GM19238 (cell line): ENCODE measurements around the gene E2F7.

Experiments
- DNase-seq: peaks from one replicate; pipeline ENCODE4 v3.0.0; 2011; ENCODE audit warnings: low spot score; ENCODE audit not compliant: insufficient read length

The E2F7 gene

DNA sequence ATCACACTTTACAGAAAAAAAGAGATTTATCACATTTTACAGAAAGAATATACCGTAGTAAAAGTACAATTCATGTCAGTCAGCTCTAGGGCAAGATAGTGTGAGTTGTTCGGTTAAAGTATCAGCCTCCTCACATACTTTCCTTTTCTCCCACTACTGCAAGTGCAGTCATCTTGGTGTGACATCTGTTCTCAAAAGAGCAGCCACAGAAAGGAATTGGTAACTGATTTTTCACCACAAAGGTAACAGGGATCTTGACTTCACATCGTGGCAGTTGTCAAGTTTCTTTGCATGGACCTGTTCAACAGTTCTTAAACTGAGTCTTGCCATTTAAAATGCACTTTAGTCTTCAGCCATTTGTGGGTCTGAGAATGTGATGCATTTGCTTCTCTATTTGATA lies 5.0 kb upstream of the E2F7 start:
- DNase-seq = no peak

DNA sequence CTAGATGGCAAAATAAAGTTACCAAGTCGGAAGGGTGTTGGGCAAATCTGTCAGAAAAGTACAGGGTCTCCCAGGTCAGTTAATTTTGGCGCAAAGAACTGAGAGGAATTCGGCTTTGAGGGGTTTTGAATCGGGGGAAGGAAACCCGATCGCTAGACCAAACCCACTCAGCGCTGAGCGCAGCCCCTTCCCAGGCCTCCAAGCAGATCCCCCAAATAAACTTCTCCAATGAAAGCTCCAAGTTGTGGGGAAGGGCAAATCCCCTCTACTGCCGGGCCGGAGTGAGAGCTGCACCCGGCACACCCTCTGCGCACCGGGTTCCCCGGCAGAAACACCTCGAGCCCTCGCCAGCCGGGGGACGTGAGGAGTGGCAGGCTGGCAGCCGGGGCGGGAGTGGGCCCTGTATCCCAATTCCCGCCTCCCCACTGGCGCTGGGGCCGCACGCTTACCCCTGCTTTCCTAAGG lies 441 bp downstream of the E2F7 start:
- no peak for DNase-seq

DNA sequence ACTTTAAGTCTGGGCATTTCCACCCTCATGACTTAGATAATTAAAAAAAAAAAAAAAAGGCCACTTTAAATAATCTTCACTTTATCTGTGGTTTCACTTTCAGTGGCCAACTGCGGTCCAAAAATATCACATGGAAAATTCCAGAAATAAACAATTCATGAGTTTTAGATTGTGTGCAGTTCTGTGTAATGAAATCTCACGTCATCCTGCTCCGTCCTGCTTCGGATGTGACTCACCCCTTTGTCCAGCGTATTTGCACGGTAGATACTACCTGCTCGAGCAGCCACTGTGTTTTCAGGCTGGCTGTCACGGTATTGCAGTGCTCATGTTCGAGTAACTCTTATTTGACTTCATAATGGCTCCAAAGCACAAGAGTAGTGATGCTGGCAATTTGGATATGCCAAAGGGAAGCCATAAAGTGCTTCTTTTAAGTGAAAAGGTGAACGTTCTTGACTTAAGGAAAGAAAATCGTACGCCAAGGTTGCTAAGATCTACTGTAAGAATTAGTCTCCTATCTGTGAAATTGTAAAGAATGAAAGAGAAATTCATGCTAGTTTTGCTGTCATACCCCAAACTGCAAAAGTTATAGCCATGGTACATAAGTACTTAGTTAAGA lies 2.4 kb downstream of the E2F7 start:
- DNase-seq = no peak

DNA sequence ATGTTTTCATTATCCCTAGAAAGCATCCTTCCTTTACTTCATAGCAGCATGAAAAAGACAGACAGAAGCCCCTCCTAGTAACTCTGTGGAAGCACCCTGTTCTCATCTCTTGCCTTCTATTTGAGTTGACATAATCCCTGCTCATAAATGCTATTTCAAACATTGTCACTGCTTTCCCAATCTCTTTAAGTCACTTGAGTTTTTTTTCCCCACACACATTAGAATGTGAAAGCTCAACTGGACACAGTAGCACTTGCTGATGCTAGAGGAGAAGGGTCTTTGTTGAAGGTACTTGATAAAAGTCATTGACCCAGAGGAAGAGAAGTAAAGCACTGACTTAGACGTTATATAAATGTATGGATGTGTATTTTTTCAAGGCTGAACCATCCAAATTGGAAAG lies 3.0 kb downstream of the E2F7 start:
- no peak for DNase-seq

GRCh38 chr12:77060883-77061240 lies 4.5 kb downstream of the E2F7 start:
- no peak for DNase-seq

DNA sequence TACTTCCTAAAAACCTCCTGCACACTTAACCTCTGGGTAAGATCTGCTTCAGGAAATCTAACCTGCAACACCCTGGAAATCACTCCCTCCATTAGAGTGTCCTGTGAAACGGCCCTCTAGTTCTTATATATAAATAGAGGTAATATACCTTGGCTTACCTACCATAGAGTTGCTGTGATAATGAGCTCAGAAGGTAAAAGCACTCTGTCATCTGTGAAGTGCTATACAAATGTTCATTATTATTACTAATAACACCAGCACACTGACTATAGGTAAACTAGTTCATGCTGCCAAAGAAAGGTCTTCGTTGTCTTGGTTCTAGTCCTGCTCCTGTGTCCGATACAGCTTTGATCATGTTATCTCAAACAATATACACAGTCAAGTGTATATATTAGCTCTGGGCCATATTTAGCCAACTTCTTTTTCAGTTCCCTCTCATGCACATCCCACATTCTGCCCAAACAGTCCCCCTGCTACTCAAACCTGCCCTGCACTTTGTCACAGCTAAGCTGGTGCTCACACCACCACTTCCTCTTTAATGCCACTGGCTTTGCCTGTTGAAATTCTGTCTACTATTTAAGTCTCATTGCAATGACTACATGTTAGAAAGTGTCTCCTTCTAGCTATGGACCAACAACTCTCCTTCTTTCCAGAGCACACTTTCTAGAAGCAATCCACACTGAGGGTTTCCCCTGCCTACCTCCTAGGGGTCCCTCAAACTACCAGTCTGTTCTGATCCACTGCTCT lies 5.1 kb downstream of the E2F7 start:
- no peak for DNase-seq

GRCh38 chr12:77058740-77059139 lies 6.6 kb downstream of the E2F7 start:
- DNase-seq = no peak

DNA sequence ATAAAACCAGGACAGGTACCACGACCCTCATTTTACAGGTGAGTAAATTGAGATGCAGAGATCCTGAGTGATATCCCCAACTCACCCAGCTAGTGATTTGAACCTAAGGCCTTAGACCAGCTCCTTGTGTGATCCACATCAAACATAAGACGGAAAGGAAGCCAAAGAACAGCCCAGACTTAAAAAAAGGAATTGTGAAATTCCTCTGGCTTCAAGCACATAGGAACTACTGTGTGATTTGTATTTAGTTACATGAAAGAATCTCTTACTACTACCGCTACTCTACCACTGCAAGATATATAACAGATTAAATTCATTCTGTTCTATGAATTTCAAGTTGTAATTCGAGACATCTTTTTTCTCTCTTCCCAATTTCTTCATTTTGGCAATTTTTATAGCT lies 10.5 kb downstream of the E2F7 start:
- DNase-seq = no peak

GRCh38 chr12:77053259-77053658 lies 12.1 kb downstream of the E2F7 start:
- DNase-seq = no peak

DNA sequence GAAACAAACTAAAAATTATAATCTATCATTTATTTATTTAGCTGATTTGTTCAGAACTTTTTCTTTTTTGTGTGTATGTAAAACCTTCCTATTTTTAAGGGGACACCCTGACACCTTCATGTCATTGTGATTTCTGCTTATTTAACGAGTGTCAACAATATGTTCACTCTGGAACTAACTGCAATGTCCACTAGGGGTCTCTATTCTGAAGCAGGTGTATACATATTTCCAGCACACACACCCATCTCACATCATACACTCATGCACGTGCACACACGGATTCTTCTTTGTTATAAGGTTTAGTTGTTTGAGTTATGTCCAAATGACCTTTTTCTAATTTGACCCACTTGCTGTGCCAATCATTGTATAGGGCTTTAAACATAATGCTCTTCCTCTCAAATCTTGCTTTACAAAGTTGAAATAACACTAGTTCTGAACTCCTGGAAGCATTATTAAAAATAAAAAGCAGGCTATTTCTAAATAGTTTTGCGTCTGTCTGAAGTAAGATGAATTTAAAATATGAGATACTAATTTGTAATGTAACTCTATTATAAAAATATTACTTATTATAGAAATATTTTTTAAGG lies 15.5 kb downstream of the E2F7 start:
- no peak for DNase-seq

- no peak for DNase-seq
These were observed 17.8 kb downstream of the E2F7 start for GRCh38 chr12:77047341-77048109.

GRCh38 chr12:77046468-77046867 lies 18.9 kb downstream of the E2F7 start:
- no peak for DNase-seq

DNA sequence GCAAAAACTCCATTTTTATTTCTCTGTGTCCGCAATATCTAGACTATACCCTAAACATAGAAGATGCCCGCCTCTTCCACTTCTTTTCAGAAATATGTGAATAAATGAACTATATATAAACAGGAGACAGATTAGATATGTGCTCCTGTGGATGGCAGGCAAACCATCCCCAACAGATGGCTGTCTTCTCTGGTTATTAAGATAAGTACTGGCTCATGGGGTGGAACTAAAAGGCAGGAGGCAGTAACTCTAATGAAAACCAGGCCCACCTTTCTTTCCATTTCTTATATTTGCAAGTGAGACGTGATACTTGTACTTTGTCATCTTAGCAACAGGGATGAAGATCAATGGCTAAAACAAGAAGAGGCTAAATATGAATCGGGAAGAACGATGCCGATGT lies 20.2 kb downstream of the E2F7 start:
- DNase-seq = no peak

DNA sequence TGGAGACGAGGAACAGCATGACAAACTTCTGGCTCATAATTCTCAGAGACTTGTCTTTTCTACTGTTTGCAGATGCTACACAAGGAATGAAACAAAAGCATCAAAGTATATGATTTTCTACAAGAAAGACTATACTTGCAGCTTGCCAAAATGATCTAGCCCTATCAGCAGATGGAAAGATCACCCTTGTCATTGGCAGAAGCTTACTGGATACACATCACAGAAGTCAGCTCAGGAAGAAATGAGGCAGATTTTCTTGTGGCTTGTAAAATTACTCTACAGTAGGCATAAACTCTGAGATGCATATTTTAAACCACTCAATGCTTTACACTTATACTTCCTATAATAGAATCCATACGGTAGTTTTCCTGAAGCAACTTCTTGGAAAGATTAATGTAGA lies 20.6 kb downstream of the E2F7 start:
- no peak for DNase-seq

- no peak for DNase-seq
These were observed 22.5 kb downstream of the E2F7 start for GRCh38 chr12:77042833-77043232.

DNA sequence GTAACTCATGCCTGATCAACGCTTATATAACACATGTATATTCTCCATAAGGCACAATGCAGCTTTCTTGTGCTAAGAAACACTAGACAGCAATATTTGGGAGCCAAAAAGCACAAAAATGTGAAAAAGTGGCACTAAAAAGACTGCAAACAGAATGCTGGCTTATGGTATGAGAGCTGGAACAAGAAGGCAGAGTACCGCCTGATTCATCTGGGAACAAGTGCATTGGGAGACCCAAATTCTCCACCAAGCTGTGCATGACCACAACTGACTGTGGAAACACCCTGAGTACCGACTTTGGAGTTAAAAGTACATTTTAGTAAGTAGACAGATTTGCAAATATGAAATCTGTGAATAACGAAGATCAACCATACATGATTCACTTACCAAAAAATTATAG lies 25.1 kb downstream of the E2F7 start:
- no peak for DNase-seq

- no peak for DNase-seq
These were observed 30.1 kb downstream of the E2F7 start for GRCh38 chr12:77035226-77035625.

DNA sequence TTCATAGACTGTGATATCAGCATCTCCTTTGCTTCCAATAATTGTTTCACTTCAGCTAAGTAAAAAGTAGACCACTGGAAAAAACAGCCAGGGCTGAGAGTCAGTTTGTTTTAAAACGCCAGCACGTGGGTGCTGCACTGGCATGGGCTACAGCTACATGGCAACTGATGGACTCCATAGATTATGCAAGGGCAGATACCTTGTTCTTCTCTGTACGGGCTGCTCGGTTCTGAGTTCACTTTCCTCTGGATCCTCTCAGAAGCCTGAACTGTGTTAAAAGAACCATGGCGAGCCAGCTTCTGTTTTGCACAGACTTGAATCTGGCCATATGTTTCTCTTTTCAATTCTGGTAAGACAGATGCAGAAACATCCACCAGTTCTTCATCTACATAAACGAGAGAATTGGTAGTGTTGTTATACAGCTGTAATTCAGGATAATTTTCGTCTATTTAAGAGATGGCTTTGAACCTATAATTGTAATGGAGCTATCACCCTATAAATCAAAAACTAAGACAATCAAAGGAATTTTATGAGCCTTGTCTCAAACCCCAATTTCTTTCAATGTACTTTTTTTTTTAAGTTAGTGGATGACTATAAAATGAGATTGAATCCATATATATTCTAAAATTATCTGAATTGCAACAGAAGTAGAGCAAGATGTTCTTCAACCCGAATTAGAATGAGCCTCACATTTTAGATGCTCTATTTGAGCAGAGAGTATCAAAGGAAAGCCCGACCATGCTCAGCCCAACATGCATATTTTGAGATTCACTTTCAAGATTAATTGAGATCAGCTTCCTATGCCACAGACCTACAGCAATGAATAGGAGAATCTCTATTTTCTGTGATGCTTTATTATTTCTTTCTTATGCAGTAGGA lies 31.5 kb downstream of the E2F7 start:
- no peak for DNase-seq

DNA sequence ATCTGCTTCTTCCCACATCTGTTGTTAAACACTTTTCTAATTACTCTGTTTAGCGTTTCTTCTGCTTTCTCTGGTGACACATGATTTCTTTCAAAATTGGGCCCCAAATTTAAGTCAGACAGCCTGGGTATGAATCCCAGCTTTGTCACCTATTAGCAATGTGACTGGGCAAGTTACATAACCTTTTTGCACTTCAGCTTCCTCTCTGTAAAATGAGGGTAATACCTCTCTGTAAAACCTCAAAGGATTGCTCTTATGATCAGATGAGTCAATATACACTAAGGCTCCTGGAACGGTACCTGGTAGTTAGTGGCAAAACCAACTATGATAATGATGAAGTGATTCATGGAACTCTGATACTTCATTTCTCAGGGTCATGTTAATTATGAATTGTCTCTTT lies 33.0 kb downstream of the E2F7 start:
- no peak for DNase-seq

DNA sequence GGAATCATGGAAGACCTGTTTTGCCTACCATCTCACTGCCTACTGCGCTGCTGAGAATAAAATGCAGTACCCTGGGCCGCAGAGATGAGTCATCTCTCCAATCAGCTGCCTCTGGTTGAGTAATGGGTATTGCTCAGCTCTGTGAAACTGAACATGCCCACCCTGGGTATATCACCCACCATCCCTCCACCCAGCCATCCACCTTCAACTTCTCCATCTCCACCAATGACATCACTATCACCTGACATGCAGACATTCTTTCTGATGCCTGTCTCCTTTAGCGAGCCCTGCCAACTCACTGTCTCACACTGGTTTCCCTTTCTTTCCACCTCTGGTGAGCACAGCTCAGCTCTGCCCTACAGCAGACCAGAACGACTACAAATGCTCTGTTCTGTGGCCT lies 33.6 kb downstream of the E2F7 start:
- DNase-seq = no peak

GRCh38 chr12:77025782-77026314 lies 39.5 kb downstream of the E2F7 start:
- DNase-seq = no peak
